Stimulated activated CD8-positive, alpha-beta memory T cell treated with anti-CD3 and anti-CD28 coated beads, Interleukin-4, amount 100 ng/mL, for 24 hours (primary cell): ENCODE measurements around the gene QSOX2.

Source experiments
- DNase-seq: peaks from one replicate; pipeline ENCODE4 v3.0.0-alpha.2; 2020; ENCODE audit warnings: low read depth

QSOX2 gene

GRCh38 chr9:136251264-136252115 lies 5.9 kb upstream of the QSOX2 start:
- no peak for DNase-seq

GRCh38 chr9:136250676-136251075 lies 5.1 kb upstream of the QSOX2 start:
- no peak for DNase-seq

- DNase-seq = no peak
Measured at GRCh38 chr9:136249877-136250559, 4.4 kb upstream of the QSOX2 start.

- no peak for DNase-seq
Measured at GRCh38 chr9:136248951-136249876, 3.6 kb upstream of the QSOX2 start.

GRCh38 chr9:136247947-136248637 lies 2.5 kb upstream of the QSOX2 start:
- DNase-seq = no peak

- DNase-seq = no peak
Measured at GRCh38 chr9:136247551-136247916, 1.9 kb upstream of the QSOX2 start.

- DNase-seq = no peak
Measured at GRCh38 chr9:136246849-136247550, 1.4 kb upstream of the QSOX2 start.

- DNase-seq = no peak
Measured at GRCh38 chr9:136244969-136245218, 718 bp downstream of the QSOX2 start.

- DNase-seq = peak; percentile 43
Measured at GRCh38 chr9:136244122-136244968, 1.3 kb downstream of the QSOX2 start.

GRCh38 chr9:136243631-136244030 lies 2.0 kb downstream of the QSOX2 start:
- DNase-seq = no peak

- no peak for DNase-seq
Measured at GRCh38 chr9:136242918-136243525, 2.6 kb downstream of the QSOX2 start.

GRCh38 chr9:136242248-136242647 lies 3.4 kb downstream of the QSOX2 start:
- DNase-seq = no peak

GRCh38 chr9:136241542-136241941 lies 4.1 kb downstream of the QSOX2 start:
- DNase-seq = no peak

- DNase-seq = no peak
Measured at GRCh38 chr9:136240941-136241340, 4.7 kb downstream of the QSOX2 start.

GRCh38 chr9:136239983-136240330 lies 5.7 kb downstream of the QSOX2 start:
- DNase-seq = no peak

GRCh38 chr9:136239135-136239982 lies 6.3 kb downstream of the QSOX2 start:
- DNase-seq = no peak

- no peak for DNase-seq
Measured at GRCh38 chr9:136238342-136238732, 7.3 kb downstream of the QSOX2 start.

GRCh38 chr9:136237486-136238341 lies 7.9 kb downstream of the QSOX2 start:
- no peak for DNase-seq
